ENCODE results near the gene NSMCE3.

GRCh38 chr15:29270976-29271375, 1.4 kb upstream of the NSMCE3 start:
- TF ChIP-seq CTCF (conservative IDR thresholded peaks at IDR 0.05; ENCODE audit: low read depth, low read length) (no peak), EZH2 (IDR thresholded peaks at IDR 0.05; ENCODE audit: low read length, unreplicated experiment) (no peak)
